Heart left ventricle (tissue), 16 donors: ENCODE results near the gene GAS7. TPM values are rescaled to one million over a fixed set of nuclear protein-coding genes. Genes with fewer than 3 reads are reported as not detected.

Source experiments
- ATAC-seq, 4 donors: fragments of 200-7000 bp; cut with Tn5 transposase; one replicate each; pipeline ENCODE4 v1.9.1; 2020 to 2022; ENCODE audit warnings: moderate library complexity in 4 of 4, mild to moderate bottlenecking in 3 of 4, moderate number of reproducible peaks in 1 of 4
- DNase-seq, 5 donors: peaks; one replicate each; pipeline ENCODE4 v3.0.0-alpha.2; 2020
- H3K27ac ChIP-seq, 12 donors: fragments of 200-600 bp; sonication (generic) in 4 of 12; one replicate each; pipeline versions ENCODE4 v1.5.0 to v1.8.0; 2016 to 2022; ENCODE audit warnings: mild to moderate bottlenecking in 2 of 12
- H3K27me3 ChIP-seq, 9 donors: fragments of 200-600 bp; sonication (generic) in 2 of 9; one replicate each; pipeline versions ENCODE4 v1.5.1 to v1.8.0; 2016 to 2022; ENCODE audit warnings: mild to moderate bottlenecking in 3 of 9
- H3K36me3 ChIP-seq, 9 donors: fragments of 200-600 bp; sonication (generic) in 2 of 9; one replicate each; pipeline versions ENCODE4 v1.5.0 to v1.8.0; 2018 to 2022; ENCODE audit warnings: mild to moderate bottlenecking in 2 of 9
- H3K4me1 ChIP-seq, 12 donors: fragments of 200-600 bp; sonication (generic) in 4 of 12; one replicate each; pipeline versions ENCODE4 v1.5.0 to v1.8.0; 2016 to 2022; ENCODE audit warnings: mild to moderate bottlenecking in 3 of 12
- H3K4me3 ChIP-seq, 12 donors: fragments of 200-600 bp; sonication (generic) in 4 of 12; one replicate each; pipeline versions ENCODE4 v1.5.0 to v1.8.0; 2017 to 2022; ENCODE audit warnings: mild to moderate bottlenecking in 9 of 12, moderate library complexity in 4 of 12
- H3K9me3 ChIP-seq, 12 donors: fragments of 200-600 bp; sonication (generic) in 4 of 12; one replicate each; pipeline versions ENCODE4 v1.5.0 to v1.8.0; 2016 to 2022; ENCODE audit warnings: mild to moderate bottlenecking in 1 of 12
- CTCF ChIP-seq, 12 donors: fragments of 200-600 bp; sonication (generic) in 4 of 12; IDR thresholded peaks; one replicate each; pipeline versions ENCODE4 v1.5.0 to v1.8.0; 2018 to 2022; ENCODE audit warnings: antibody characterized with exemption in 12 of 12, mild to moderate bottlenecking in 5 of 12
- POLR2A ChIP-seq, 2 donors: fragments of 450-650 bp; IDR thresholded peaks; one replicate each; pipeline ENCODE4 v1.6.1; 2017; ENCODE audit warnings: antibody characterized with exemption in 2 of 2, mild to moderate bottlenecking in 2 of 2, moderate library complexity in 2 of 2
- whole genome bisulfite sequencing, 4 donors: extraction: QIAGEN DNeasy Blood & Tissue Kit in 2 of 4; methylation state at CpG; one replicate each; pipeline versions ENCODE4 v1.1.5 to v1.1.7; 2013 to 2018; 5-methylcytosine and 5-hydroxymethylcytosine counted together
- intact Hi-C, 10 donors: fragments of 100-400 bp; cut with DNase I; formaldehyde crosslinking; loops; one replicate each; pipeline versions ENCODE4 v1.11.1 to v1.14.2; 2022
- polyA plus RNA-seq, 2 donors: library from polyadenylated mRNA; stranded (reverse); fragments of 200-250 nt; gene quantifications; one replicate each; pipeline ENCODE4 v1.2.3, GENCODE V29; 2013
- total RNA-seq, 9 donors: library from RNA; depleted of rRNA in 2 of 9; stranded (reverse); fragments of >200 nt in 2 of 9; fragmentation: NEBNext Ultra II Directional in 3 of 9; extraction: Animal tissue kit (Norgen Biotek cat#: 25700) in 3 of 9; gene quantifications; one replicate each; pipeline versions ENCODE4 v1.1.0 to v1.2.4, GENCODE V29; 2016 to 2023
- donor health status: ischemic (EF 13 %, LVEDD 7.1; RV severe dilation, severe dysfunction).
- donor health status: healthy with polysubstance abuse.
- donor health status: DM: no; HTN: yes; CAD: no.
- donor health status: DM: no; HTN: no; CAD: no.
- donor health status: ischemic (EF 25% LVEDD 6.9; RV normal size, moderate dysfunction).
- donor health status: ischemic (EF 25% LVEDD 5.7; RV mildly dilated, moderate dysfunction).
- donor health status: healthy.
- donor health status: DM: yes; HTN: yes; CAD: no.
- donor health status: ischemic (EF 35%, LVEDD 5.7; RV mildly dilated, moderate dysfunction).
- donor health status: nonischemic (EF 11% LVEDD 7.7; RV severe dilation, severe dysfunction).
- donor health status: DM: yes; HTN: yes; CAD: no.
- donor health status: PGD.
- donor health status: ischemic (EF 29% LVEDD 5.4; RV normal size, mild dysfunction).
- donor health status: nonischemic (EF 23%, LVEDD 6.1; RV moderate dilation, normal function).

Gene GAS7
- total and polyA plus RNA-seq, 11 donors = 19.4 to 86.5 (median 65.1) TPM

- no peak for ATAC-seq
- no peak for DNase-seq
- no peaks in the 10 kb centered on the region for H3K27me3 ChIP-seq
- intact Hi-C loops = no loop called here
- H3K9me3 ChIP-seq = no peaks in the 10 kb centered on the region
- peaks cover 0 to 70% (median 15%) of the 10 kb centered on the region in 12 donors for H3K4me1 ChIP-seq
- no peak overlapping the region for H3K4me3 ChIP-seq
- H3K36me3 ChIP-seq = no peaks in the 10 kb centered on the region
- TF ChIP-seq POLR2A (IDR thresholded peaks at IDR 0.05) = no peak
- TF ChIP-seq CTCF (IDR thresholded peaks at IDR 0.05) = no peak
- WGBS, 4 donors = 63 to 74% (median 69%) methylated on average over 13 of the region's 13 CpGs
- peak overlapping the region in 3 of 12 donors; percentile 13 to 62 (median 51) for H3K27ac ChIP-seq
Measured at GRCh38 chr17:10046786-10047785, 151.3 kb downstream of the GAS7 start.

GRCh38 chr17:10045871-10046658, 152.3 kb downstream of the GAS7 start:
- TF ChIP-seq CTCF (IDR thresholded peaks at IDR 0.05) = no peak
- TF ChIP-seq POLR2A (IDR thresholded peaks at IDR 0.05) = no peak
- WGBS, 4 donors = 71 to 79% (median 71%) methylated on average over 17 of the region's 17 CpGs
- Histone ChIP-seq H3K27ac (peak overlapping the region in 6 of 12 donors; percentile 13 to 43 (median 31)), H3K36me3 (no peaks in the 10 kb centered on the region), H3K27me3 (no peaks in the 10 kb centered on the region), H3K4me3 (no peak overlapping the region), H3K4me1 (peaks cover 0 to 66% (median 12%) of the 10 kb centered on the region in 12 donors), H3K9me3 (no peaks in the 10 kb centered on the region)
- DNase-seq = no peak
- ATAC-seq = no peak
- intact Hi-C loops = no loop called here

- DNase-seq (peak in 1 of 5 donors; percentile 53), ATAC-seq (peak; percentile 68 to 90 (median 86))
- Histone ChIP-seq H3K4me3 (no peak overlapping the region), H3K27ac (peak overlapping the region; percentile 44 to 83 (median 66)), H3K36me3 (no peaks in the 10 kb centered on the region), H3K9me3 (no peaks in the 10 kb centered on the region), H3K4me1 (peaks cover 0 to 46% (median 9%) of the 10 kb centered on the region in 12 donors), H3K27me3 (no peaks in the 10 kb centered on the region)
- WGBS, 4 donors = 31 to 54% (median 48%) methylated on average over 9 of the region's 9 CpGs
- TF ChIP-seq POLR2A (IDR thresholded peaks at IDR 0.05) = no peak
- intact Hi-C loops = no loop called here
Measured at GRCh38 chr17:10042589-10043244, 155.7 kb downstream of the GAS7 start.

- H3K27me3 ChIP-seq = no peaks in the 10 kb centered on the region
- ATAC-seq (peak; percentile 38 to 73 (median 56)), DNase-seq (no peak)
- TF ChIP-seq CTCF (IDR thresholded peaks at IDR 0.05) (no peak), POLR2A (IDR thresholded peaks at IDR 0.05) (no peak)
- WGBS, 4 donors = 62 to 85% (median 79%) methylated on average over 17 of the region's 17 CpGs
- no peaks in the 10 kb centered on the region for H3K36me3 ChIP-seq
- no peak overlapping the region for H3K4me3 ChIP-seq
- no peaks in the 10 kb centered on the region for H3K9me3 ChIP-seq
- intact Hi-C loops = no loop called here
- peak overlapping the region in 11 of 12 donors; percentile 44 to 83 (median 64) for H3K27ac ChIP-seq
- H3K4me1 ChIP-seq = peaks cover 0 to 46% (median 10%) of the 10 kb centered on the region in 12 donors
Measured at GRCh38 chr17:10041916-10042588, 156.4 kb downstream of the GAS7 start.
